ENCODE results near the gene FAM180A. TPM values are rescaled to one million over a fixed set of nuclear protein-coding genes. Genes with fewer than 3 reads are reported as not detected.
A peak's percentile ranks its signal among the peaks of the same experiment; 100 is the strongest.
"Not testable (repeated sequence)": the region's sequence is repeated elsewhere in the genome, so short reads cannot be mapped to it uniquely, and the experiment has no call there.

FAM180A gene
- total RNA-seq: 4.8 TPM

GRCh38 chr7:135748770-135749169 lies at the start of gene FAM180A:
TSS of gene FAM180A (minus strand) at chr7:135748813. CDS start at chr7:135748580, 233 bp downstream.
- no peak for DNase-seq (ENCODE audit: low spot score)
- ATAC-seq: peak; percentile 44

GRCh38 chr7:135798095-135798494 lies 49.5 kb upstream of the FAM180A start:
- ATAC-seq (no peak), DNase-seq (ENCODE audit: low spot score) (no peak)

GRCh38 chr7:135795846-135796570 lies 47.4 kb upstream of the FAM180A start:
- DNase-seq (ENCODE audit: low spot score) (no peak), ATAC-seq (no peak)

- DNase-seq (ENCODE audit: low spot score) (no peak), ATAC-seq (no peak)
Observed at GRCh38 chr7:135793841-135794240, 45.2 kb upstream of the FAM180A start.

GRCh38 chr7:135792866-135793265 lies 44.3 kb upstream of the FAM180A start:
- ATAC-seq: no peak
- no peak for DNase-seq (ENCODE audit: low spot score)

GRCh38 chr7:135792363-135792668 lies 43.7 kb upstream of the FAM180A start:
- ATAC-seq (no peak), DNase-seq (ENCODE audit: low spot score) (no peak)

GRCh38 chr7:135791543-135792362 lies 43.1 kb upstream of the FAM180A start:
- DNase-seq (ENCODE audit: low spot score): no peak
- ATAC-seq: no peak

GRCh38 chr7:135790371-135790977 lies 41.9 kb upstream of the FAM180A start:
- ATAC-seq (no peak), DNase-seq (ENCODE audit: low spot score) (no peak)

GRCh38 chr7:135789956-135790355 lies 41.3 kb upstream of the FAM180A start:
- DNase-seq (ENCODE audit: low spot score) (no peak), ATAC-seq (no peak)

- ATAC-seq: no peak
- DNase-seq (ENCODE audit: low spot score): no peak
Observed at GRCh38 chr7:135789431-135789830, 40.8 kb upstream of the FAM180A start.

- DNase-seq (ENCODE audit: low spot score): no peak
- ATAC-seq: no peak
Observed at GRCh38 chr7:135786911-135787310, 38.3 kb upstream of the FAM180A start.

GRCh38 chr7:135785065-135785464 lies 36.5 kb upstream of the FAM180A start:
- no peak for DNase-seq (ENCODE audit: low spot score)
- no peak for ATAC-seq

- no peak for DNase-seq (ENCODE audit: low spot score)
- ATAC-seq: no peak
Observed at GRCh38 chr7:135784013-135784412, 35.4 kb upstream of the FAM180A start.

- no peak for DNase-seq (ENCODE audit: low spot score)
- no peak for ATAC-seq
Observed at GRCh38 chr7:135782801-135783200, 34.2 kb upstream of the FAM180A start.

GRCh38 chr7:135782377-135782776 lies 33.8 kb upstream of the FAM180A start:
- DNase-seq (ENCODE audit: low spot score): no peak
- no peak for ATAC-seq

GRCh38 chr7:135777626-135778398 lies 29.2 kb upstream of the FAM180A start:
- ATAC-seq (no peak), DNase-seq (ENCODE audit: low spot score) (no peak)

- not testable (repeated sequence) for ATAC-seq; DNase-seq (ENCODE audit: low spot score)
Observed at GRCh38 chr7:135775915-135776314, 27.3 kb upstream of the FAM180A start.

GRCh38 chr7:135775230-135775629 lies 26.6 kb upstream of the FAM180A start:
- DNase-seq (ENCODE audit: low spot score) (no peak), ATAC-seq (no peak)

GRCh38 chr7:135774284-135774683 lies 25.7 kb upstream of the FAM180A start:
- peak; percentile 21 for ATAC-seq
- no peak for DNase-seq (ENCODE audit: low spot score)

- DNase-seq (ENCODE audit: low spot score): no peak
- ATAC-seq: no peak
Observed at GRCh38 chr7:135773464-135773863, 24.9 kb upstream of the FAM180A start.

GRCh38 chr7:135772639-135773222 lies 24.1 kb upstream of the FAM180A start:
- DNase-seq (ENCODE audit: low spot score) (no peak), ATAC-seq (peak; percentile 46)

Data from left lobe of liver (tissue), 2 donors.